Right lobe of liver (tissue), 4 donors: ENCODE results near the gene REV3L.

ENCODE experiments used
- POLR2A ChIP-seq: fragments of 450-650 bp; IDR thresholded peaks from one replicate; pipeline ENCODE4 v1.6.1; 2017; ENCODE audit warnings: antibody characterized with exemption, mild to moderate bottlenecking
- TF ChIP-seq, protein P1 (sequence below), 4 donors: fragments of 200-600 bp in 3 of 4; fragments of 450-650 bp in 1 of 4; IDR thresholded peaks; one replicate each; pipeline versions ENCODE4 v1.5.1 to v1.8.0; 2016 to 2022; ENCODE audit warnings: antibody characterized with exemption in 4 of 4, mild to moderate bottlenecking in 2 of 4
- donor health status: DM: no; HTN: no; CAD: no.
- donor health status: DM: no; HTN: no; CAD: no.
- donor health status: DM: no; HTN: yes; CAD: no.

- no peak for TF ChIP-seq POLR2A
- TF ChIP-seq, protein P1, sequence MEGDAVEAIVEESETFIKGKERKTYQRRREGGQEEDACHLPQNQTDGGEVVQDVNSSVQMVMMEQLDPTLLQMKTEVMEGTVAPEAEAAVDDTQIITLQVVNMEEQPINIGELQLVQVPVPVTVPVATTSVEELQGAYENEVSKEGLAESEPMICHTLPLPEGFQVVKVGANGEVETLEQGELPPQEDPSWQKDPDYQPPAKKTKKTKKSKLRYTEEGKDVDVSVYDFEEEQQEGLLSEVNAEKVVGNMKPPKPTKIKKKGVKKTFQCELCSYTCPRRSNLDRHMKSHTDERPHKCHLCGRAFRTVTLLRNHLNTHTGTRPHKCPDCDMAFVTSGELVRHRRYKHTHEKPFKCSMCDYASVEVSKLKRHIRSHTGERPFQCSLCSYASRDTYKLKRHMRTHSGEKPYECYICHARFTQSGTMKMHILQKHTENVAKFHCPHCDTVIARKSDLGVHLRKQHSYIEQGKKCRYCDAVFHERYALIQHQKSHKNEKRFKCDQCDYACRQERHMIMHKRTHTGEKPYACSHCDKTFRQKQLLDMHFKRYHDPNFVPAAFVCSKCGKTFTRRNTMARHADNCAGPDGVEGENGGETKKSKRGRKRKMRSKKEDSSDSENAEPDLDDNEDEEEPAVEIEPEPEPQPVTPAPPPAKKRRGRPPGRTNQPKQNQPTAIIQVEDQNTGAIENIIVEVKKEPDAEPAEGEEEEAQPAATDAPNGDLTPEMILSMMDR (IDR thresholded peaks at IDR 0.05) = no peak
These were observed 3.5 kb upstream of the REV3L start for GRCh38 chr6:111486475-111486874.
